Kidney epithelial cell (primary cell): ENCODE results near the gene KLRK1. TPM values are rescaled to one million over a fixed set of nuclear protein-coding genes. Genes with fewer than 3 reads are reported as not detected.
"Not testable (repeated sequence)": the region's sequence is repeated elsewhere in the genome, so short reads cannot be mapped to it uniquely, and the experiment has no call there.

Experiments
- DNase-seq: peaks from one replicate; pipeline ENCODE4 v3.0.0-alpha.2; 2010; ENCODE audit warnings: low read depth
- H3K27me3 ChIP-seq: 2 replicates; pipeline ENCODE4 v1.6.0; 2011; ENCODE audit warnings: low read length; ENCODE audit not compliant: control insufficient read depth, insufficient read depth
- H3K36me3 ChIP-seq: 2 replicates; pipeline ENCODE4 v1.5.1; 2011; ENCODE audit warnings: low read length; ENCODE audit not compliant: control insufficient read depth, insufficient read depth
- H3K4me3 ChIP-seq: 2 replicates; pipeline ENCODE4 v1.5.1; 2011; ENCODE audit warnings: low read depth, mild to moderate bottlenecking, control low read depth, low read length
- total RNA-seq: library from RNA; depleted of rRNA; stranded (reverse); fragments of >200 nt; gene quantifications from 2 replicates; pipeline ENCODE4 v1.2.3, GENCODE V29; 2015
- TF ChIP-seq, protein P1 (sequence below): IDR thresholded peaks from 2 replicates; pipeline ENCODE4 v1.5.1; 2011; ENCODE audit warnings: mild to moderate bottlenecking, moderate library complexity, low read length, control low read depth, inconsistent platforms; ENCODE audit not compliant: insufficient read depth, poor library complexity, severe bottlenecking

KLRK1 gene
- total RNA-seq, 1 donor from 2014 or later: not detected

DNA sequence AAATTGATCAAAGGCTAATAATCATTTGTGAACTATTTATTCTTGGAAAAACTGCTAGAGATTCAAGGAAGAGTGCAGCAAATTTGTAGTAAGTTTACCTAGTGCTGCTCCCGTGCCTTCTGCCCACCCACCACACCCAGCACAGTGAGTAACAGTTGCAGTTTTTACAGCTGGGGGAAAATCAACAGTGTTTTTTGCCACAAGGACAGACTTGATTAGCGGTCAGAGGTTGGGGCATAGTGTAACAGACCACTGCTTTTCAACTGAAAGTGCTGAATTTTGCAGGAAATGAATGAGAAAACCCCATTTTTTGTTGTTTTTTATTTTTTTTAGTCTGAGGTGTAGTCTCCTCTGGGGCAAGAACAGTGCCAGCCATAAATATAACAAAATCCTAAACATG is 7.5 kb upstream of the KLRK1 start:
- no peak for DNase-seq
- H3K4me3 ChIP-seq: no peak overlapping the region
- H3K36me3 ChIP-seq: no peaks in the 10 kb centered on the region
- H3K27me3 ChIP-seq: no peaks in the 10 kb centered on the region
- TF ChIP-seq, protein P1, sequence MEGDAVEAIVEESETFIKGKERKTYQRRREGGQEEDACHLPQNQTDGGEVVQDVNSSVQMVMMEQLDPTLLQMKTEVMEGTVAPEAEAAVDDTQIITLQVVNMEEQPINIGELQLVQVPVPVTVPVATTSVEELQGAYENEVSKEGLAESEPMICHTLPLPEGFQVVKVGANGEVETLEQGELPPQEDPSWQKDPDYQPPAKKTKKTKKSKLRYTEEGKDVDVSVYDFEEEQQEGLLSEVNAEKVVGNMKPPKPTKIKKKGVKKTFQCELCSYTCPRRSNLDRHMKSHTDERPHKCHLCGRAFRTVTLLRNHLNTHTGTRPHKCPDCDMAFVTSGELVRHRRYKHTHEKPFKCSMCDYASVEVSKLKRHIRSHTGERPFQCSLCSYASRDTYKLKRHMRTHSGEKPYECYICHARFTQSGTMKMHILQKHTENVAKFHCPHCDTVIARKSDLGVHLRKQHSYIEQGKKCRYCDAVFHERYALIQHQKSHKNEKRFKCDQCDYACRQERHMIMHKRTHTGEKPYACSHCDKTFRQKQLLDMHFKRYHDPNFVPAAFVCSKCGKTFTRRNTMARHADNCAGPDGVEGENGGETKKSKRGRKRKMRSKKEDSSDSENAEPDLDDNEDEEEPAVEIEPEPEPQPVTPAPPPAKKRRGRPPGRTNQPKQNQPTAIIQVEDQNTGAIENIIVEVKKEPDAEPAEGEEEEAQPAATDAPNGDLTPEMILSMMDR: no peak

DNA sequence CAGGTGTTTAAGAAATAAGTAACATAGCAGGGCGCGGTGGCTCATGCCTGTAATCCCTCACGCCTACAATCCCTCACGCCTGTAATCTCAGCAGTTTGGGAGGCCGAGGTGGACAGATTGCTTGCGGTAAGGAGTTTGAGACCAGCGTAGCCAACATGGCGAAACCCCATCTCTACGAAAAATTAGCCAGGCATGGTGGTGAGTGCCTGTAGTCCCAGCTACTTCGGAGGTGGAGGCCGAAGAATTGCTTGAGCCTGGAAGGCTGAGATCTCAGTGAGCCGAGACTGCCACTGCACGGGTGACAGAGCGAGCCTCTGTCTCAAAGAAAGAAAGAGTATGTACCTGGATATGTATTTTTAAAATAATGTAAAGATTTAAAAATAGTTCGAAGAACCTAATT is 6.3 kb upstream of the KLRK1 start:
- H3K4me3 ChIP-seq, H3K36me3 ChIP-seq, H3K27me3 ChIP-seq, DNase-seq: not testable (repeated sequence)

DNA sequence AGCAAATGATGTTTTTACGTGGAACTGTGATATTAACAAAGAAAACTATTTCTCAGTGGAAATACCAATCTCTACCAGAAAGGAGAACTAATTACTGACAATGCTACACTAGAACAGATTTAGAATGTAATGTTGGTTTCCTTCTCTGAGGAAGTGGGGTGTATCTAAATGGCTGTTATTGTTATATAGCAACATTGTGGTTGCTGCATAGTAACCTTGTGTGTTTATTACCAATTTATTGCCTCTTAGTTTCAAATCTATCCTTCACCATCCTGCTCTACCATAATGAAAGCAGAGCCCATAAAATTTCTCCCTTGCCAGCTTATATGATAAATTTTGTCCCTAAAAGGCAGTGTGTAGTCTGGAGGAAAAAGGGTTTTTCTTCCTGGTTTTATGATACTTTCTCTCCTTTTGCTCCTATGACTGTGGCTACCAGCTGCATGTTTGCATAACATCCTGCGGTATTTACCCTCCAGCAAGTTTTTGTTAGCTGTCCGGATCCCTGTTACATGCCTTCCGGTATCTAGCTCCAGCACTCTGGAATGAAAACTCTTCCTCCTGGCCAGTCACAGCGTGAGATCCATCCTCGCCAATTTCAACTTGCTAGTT is 5.7 kb upstream of the KLRK1 start:
- H3K27me3 ChIP-seq: no peaks in the 10 kb centered on the region
- TF ChIP-seq, protein P1: no peak
- no peaks in the 10 kb centered on the region for H3K36me3 ChIP-seq
- peak; percentile 69 for DNase-seq
- H3K4me3 ChIP-seq: no peak overlapping the region

DNA sequence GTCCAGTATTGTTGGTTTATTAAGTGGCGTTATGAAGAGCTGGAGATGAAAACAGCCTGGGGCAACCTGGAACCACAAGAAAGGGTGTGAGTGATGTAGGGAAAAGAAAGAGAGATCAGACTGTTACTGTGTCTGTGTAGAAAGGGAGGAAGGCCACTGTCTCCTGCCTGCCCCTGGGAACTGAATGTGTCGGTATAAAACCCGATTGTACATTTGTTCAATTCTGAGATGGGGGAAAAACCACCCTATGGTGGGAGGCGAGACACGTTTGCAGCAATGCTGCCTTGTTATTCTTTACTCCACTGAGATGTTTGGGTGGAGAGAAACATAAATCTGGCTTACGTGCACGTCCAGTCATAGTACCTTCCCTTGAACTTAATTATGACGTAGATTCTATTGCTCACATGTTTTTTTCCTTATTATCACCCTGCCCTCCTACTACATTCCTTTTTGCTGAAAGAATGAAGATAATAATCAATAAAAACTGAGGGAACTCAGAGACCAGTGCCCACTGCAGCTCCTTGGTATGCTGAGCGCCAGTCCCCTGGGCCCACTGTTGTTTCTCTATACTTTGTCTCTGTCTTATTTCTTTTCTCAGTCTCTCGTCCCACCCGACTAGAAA is 4.8 kb upstream of the KLRK1 start:
- not testable (repeated sequence) for DNase-seq, H3K4me3 ChIP-seq, H3K36me3 ChIP-seq, H3K27me3 ChIP-seq

DNA sequence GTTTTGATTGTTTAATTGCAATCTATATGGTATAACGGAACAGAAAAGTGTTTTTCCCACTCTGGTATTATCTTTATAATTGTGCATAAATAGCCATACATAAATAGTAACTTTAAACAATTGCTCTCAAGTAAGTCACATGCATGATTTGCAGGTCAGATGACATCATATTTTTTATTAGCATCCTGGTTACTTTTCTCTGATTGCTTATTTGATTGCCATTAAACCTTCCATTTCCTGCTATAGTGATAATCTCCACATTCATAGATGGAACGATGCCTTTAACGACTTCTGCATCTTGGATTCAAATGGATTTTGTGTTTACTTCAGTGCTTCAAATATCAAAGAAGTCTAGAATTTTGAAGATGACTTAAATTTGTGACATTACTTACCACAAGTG is 3.5 kb upstream of the KLRK1 start:
- DNase-seq: no peak
- TF ChIP-seq, protein P1: no peak

DNA sequence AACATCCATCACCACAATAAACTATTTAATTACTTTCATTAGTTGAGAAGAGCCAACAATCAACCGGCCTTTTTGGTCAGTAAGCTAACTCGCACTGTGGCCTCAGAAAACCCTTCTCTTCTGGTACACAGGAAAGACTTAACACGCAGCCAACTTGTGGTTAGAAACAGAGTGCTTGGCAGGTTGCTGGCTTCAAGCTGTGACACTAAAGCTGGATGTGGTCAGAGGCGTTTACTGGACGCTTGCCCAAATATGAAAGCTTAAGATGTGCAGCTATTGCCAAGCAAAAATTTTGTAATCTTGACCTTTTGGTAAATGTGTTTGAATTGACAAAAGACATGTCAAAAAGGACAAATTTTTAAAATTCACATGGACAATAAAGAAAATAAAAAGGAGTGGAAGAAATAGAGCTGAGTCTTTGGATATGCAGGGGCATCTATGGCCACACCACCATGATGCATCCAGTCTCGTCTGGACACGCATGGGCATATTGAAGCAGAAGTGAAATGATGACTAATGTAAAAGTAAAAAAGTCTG is 2.6 kb upstream of the KLRK1 start:
- TF ChIP-seq, protein P1: no peak
- Histone ChIP-seq H3K27me3 (no peaks in the 10 kb centered on the region), H3K36me3 (no peaks in the 10 kb centered on the region), H3K4me3 (no peak overlapping the region)
- no peak for DNase-seq

More for the DNA sequence above, 3.5 kb upstream of the KLRK1 start:
- Histone ChIP-seq H3K4me3 (no peak overlapping the region), H3K27me3 (no peaks in the 10 kb centered on the region), H3K36me3 (no peaks in the 10 kb centered on the region)

DNA sequence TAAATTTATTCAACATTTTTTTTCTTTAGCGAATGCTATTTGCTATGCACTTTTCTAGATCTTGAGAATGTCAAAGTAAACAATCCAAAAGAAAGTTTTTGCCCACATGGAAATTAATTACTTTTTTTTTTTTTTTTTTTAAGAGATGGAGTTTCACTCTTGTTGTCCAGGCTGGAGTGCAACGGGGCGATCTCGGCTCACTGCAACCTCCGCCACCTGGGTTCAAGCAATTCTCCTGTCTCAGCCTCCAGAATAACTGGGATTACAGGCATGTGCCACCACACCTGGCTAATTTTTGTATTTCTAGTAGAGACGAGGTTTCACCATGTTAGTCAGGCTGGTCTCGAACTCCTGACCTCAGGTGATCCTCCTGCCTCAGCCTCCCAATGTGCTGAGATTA is 1.1 kb upstream of the KLRK1 start:
- not testable (repeated sequence) for H3K36me3 ChIP-seq, H3K4me3 ChIP-seq, H3K27me3 ChIP-seq, DNase-seq
